GM21825 (cell line): ENCODE measurements around the gene NMT1.

Experiments used
- ATAC-seq: cut with Tn5 transposase; IDR thresholded peaks from one replicate; pipeline ENCODE4 v1.9.1; 2021; ENCODE audit warnings: mild to moderate bottlenecking, moderate library complexity; ENCODE audit not compliant: unreplicated experiment

NMT1 gene

DNA sequence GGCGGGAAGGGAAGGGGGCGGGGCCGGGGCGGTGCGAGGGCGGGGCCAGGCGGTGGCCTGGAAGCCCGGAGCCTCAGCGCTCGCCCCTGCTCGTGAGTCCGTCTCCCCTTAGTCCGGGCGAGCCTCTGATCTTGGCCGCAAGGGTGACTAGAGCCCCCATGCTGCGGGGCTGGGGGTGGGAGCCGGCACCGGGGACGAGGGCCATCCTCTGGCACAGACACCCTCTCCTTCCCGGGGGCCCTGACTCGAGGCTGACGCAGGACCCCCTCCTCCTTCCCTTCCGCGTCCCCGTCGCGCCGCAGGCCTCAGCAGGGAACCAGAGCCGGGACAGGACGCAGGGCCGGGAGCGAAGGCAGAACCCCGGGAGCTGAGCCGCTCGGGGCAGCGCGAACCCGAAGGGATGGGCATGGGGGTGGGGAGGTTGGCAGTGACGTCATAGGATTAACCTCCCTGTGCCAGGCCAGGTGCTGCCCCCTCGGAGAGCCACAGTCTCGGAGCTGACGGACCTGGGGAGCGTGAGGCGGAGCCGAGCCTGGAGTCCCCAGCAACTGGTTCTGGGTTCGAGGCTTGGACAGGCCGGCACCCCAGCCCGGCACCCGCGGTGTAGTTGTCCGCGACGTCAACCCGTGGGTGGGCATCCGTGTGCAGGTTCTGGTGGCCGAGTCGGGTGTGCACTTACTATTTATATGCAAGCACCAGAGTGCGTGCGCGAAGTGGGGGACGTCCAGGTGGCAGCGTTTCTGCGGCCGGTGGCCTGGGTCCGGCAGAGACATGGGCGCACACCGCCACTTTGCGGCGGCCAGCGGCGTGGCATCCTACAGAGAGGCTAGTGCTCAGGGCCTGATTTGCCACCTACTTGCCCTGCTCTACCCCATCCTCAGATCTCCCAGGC, 71.7 kb downstream of the NMT1 start:
- no peak for ATAC-seq

DNA sequence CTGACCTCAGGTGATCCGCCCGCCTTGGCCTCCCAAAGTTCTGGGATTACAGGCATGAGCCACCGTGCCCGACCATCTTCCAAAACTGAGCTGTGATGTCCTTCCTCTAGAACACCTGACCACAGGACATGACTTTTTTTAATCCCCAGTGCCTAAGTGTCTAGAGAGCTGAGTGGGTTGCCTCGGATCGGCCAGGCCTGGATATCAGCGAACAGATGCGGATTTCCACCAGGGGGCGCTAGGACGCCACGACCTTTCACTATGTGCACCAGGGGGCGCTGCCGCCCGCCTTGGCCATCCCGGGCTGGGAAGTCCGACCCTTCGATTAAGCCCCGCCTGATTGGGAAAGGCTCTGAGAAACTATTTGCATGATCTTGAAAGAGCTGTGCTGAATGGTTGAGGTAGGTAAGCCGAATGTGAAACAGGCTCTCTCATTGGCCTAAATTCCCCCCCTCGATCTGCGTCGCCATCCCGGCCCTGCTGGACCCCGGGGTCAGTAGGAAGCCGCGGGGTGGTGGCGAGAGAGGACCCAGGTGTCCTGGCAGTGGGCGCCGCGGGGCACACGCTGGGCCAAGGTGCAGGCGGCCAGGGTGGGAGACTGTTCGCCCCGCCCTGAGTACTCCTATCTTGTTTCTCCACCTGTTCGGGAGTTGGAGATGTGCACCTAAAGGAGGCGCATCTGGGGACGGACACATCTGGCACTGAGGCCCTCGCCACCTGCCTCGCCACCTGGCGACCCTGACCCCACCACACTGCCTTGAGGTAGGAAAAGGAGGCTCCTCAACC, 74.3 kb downstream of the NMT1 start, which contains the start of gene ACBD4:
Gene ACBD4 (plus strand): TSS at position 496 of the 786 bp plus-strand sequence. CDS start 458 bp downstream, outside the sequence.
- ATAC-seq: peak; percentile 69

DNA sequence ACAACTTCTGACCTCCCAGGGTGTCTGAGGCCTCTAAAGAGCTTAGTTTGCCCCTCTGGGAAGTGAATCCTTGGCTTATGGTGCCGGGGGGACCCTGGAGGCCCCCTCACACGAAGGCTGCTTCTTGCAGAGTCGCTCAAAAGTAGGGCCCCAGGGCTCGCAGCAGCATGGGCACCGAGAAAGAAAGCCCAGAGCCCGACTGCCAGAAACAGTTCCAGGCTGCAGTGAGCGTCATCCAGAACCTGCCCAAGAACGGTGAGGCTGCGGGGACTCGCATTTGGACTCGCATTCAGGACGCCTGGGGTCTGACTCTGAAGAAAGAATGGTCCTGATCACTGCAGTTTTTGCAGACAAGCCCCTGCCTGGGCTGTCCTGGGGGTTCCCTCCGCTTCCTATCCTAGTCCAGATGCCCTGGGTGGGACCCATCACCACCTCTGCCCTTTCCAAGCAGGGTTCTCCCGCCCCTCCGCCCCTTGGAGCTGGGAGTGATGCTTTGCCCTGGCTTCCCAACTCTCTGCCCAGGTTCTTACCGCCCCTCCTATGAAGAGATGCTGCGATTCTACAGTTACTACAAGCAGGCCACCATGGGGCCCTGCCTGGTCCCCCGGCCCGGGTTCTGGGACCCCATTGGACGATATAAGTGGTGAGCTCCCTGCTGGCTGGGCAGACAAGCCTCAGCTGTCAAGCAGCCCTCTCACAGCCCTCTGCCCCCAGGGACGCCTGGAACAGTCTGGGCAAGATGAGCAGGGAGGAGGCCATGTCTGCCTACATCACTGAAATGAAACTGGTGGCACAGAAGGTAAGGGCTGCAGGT, 75.1 kb downstream of the NMT1 start:
- ATAC-seq: no peak

DNA sequence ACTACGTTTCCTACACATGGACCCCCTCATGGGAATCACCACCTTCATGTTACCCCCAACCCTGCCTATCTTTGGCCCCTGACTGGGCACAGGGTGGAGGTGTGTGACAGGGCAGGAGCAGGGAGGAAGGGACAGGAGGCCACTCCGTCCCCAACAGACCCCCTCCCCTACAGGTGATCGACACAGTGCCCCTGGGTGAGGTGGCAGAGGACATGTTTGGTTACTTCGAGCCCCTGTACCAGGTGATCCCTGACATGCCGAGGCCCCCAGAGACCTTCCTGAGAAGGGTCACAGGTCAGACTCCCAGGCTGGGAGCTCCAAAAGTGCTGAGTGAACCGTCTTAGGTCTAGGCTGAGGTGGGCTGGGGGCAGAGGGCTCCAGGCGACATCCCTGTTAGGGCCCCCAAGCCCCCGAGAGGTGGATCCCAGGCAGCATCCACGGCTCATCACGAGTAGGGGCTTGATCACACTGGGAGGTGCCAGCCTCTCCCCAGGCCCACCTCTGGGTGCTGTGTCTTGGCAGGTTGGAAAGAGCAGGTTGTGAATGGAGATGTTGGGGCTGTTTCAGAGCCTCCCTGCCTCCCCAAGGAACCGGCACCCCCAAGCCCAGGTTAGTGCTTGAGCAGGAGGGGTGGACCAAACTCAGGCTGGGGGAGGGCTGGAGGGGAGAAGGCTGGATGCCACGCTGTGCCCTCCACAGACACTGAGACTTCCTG, 75.9 kb downstream of the NMT1 start:
- ATAC-seq: no peak

DNA sequence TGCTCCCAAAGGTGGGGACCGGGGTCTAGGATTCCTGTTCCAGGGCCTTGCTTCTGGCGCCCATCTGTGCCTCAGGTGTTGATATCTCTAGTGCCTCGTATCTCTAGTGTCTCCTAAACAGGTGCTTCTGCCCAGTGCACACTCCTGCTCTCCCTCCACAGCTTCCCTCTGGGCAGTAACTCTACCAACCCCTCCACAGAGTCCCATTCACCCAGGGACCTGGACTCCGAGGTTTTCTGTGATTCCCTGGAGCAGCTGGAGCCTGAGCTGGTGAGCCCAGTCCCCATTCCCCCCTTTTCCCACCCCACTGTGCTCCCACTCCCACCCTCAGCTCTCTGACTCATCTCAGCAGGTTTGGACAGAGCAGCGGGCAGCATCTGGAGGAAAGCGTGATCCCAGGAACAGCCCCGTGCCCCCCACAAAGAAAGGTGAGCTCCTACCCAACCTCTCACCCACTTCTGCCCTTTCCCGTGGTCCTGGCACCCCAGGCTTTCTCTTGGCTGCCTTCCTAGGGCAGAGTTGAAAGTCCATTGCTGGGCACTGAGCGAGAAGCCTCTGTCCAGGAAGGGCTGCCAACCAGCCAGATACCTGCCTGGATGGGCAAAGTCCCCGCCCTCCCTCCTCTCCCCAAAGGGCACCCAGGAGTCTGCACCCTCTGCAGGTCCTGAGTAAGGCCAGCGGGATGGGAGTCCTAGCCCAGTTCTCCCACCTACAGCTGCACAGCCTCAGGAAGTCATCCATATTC, 76.6 kb downstream of the NMT1 start:
- no peak for ATAC-seq

DNA sequence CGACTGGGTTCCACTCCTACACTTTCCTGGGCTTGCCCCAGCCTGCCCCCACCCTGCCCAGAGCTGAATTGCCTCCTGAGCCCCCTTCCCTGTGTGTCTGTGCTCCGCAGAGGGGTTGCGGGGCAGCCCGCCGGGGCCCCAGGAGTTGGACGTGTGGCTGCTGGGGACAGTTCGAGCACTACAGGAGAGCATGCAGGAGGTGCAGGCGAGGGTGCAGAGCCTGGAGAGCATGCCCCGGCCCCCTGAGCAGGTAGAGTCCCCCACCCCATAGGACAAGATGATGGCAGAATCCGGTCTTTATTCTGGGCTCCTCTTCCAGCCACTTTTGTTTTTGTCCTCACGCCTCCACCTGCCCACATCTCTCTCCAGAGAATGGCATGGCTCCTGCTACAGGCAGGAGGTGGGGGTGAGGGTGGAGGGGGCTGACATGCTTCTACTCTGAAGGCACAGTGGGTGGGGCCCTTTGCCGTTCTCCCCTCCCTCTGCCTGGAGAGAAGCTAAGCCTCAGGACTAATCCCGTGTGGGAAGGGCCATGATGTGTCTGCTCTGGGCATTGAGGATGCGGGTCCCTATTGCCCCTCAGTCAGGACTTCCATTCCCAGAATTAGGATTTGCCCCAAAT, 77.9 kb downstream of the NMT1 start:
- no peak for ATAC-seq

DNA sequence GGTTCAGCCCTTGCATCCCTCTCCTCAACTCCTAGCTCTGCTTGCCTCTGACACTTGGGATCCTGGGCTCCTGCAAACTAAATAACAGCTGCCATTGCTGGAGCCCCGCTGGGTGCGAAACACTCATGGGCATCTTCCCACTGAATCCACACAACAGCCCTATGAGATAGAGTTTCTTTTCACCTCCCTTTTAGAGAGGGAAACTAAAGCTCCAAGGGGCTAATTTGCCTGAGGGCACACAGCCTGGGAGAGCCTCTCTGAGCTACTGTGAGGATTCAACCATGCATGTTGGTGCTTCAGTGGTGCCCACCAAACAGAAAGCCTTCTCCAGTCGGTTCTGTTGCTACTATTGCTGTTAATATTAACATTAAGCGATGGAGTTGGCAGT, 78.4 kb downstream of the NMT1 start:
- no peak for ATAC-seq

DNA sequence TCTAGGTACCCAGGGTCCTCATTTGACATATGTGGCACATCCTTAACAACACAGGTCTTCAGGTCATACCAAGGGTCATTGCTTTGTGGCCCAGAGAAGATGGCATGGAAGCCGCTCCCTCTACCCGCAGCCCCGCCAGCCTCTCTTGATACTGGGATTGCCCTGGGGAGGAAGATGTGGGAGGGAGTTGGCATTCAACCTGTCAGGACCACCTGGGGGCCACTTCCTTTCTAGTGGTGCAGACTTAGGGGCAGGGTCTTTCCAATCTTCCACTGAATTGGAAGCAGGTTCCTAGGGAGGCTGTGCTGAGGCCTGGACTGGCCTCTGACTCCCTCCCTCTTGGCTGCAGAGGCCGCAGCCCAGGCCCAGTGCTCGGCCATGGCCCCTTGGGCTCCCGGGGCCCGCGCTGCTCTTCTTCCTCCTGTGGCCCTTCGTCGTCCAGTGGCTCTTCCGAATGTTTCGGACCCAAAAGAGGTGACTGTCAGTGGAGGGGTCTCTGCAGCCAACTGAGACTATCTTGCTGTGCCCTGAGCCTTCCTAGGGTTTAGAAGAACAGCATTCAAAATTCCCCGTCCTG, 82.1 kb downstream of the NMT1 start:
- no peak for ATAC-seq

DNA sequence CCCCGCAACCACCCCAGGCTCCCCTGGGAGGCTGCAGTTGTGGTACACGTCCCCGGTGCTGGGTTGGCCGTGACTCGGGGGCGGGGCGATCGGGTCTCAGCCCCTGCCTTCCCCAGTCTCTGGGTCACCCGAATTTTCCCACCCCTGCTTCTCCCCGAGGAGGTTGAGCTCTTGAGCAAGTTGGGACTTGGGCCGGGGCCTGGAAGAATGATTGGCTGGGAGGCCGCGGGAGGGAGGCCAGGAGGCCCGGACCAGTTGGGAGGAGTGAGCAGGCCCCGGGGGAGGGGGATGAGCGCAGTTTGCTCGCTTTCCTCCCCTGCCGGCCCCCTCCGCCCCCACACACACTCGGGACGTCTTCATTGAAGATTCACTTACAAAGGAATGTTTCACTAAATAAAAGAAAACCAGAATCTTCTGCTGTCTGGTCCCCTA, 82.7 kb downstream of the NMT1 start:
- ATAC-seq: no peak

DNA sequence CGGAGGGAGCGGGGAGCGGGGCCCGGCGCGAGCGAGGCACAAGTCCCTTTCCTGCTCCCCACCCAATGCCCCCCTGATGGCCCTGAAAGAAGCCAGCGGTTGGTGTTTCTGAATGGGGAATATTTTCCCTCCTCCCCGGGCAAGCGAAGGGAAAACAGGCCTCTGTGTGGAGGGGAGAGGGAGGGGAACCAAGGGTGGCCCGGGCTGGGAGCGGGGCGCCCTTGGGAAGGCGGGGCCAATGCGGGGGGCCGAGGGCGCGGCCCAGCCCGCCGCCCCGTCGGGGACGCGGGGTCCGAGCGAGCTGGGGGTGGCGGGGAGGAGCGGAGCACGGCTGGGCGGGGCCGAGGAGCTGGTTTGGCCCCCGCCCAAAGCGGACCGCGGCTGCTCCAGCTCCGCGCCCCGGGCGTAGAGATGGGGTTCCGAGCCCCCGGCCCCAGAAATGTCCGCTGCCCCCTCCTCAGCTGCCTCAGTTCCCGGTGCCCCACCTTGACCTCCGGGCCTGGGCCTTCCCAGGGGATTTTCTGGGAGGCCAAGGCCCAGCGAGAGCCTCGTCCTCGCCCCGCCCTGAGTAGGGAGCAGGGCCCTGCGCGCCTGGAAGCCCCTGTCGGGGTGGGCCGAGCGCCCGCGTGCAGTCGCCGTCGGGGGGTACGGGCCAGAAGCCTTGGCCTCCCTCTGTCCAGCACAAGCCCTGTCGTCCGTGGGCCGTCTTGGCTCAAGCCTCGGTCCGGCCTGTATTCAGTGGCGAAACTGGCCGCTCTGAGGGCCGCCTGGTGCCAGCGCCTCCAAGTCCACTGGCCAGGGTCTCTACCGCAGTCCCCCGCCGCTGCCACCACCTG, 83.3 kb downstream of the NMT1 start:
- no peak for ATAC-seq

DNA sequence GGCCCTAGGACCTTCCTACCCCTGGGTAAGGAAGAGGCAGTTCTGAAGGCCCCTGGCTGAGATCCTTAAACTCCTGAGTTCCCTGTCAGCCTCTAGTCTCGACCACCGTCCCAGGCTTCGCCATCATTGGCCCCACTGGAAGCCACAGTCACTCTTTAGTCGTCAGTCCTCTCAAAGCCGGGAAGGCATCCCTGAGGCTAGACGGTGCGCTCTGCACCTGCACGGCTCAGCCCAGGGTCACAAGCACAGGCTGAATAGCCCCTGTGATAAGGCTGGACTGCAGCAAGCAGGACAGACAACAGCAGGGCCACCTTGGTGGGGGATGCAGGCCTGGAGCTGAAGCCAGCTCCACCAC, 83.9 kb downstream of the NMT1 start:
- no peak for ATAC-seq

DNA sequence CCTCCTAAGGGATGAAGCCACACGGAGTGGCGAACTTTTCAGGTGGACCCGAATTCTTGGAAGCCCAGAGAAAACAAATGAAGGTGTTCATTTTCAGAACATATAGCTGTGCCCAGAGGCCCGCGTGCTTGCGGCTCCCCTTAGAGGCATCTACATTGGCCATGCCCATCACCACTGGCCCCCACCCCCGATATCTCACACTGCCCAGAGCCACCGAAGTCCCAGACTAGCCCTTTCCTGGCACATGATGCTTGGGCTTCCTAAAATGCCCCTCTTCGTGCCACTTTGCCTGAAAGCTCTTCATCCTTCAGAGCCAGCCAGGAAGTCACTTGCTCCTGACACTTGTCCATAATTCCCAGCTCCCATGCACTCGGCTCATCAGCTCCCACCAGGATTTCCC, 85.0 kb downstream of the NMT1 start:
- no peak for ATAC-seq

DNA sequence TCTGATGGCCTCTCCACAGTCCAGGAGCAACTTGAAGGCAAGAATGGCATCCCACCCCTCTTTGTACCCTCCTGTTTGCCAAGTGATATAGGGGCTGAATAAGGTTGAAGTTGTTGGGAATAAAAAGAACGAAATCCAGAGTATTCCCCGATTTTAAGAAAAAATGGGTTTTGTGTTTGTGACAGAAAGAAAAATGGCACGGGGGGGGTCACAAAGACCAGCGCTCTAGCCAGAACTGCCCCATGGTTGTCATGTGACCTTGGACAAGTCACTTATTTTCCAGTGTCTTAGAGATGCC, 85.4 kb downstream of the NMT1 start:
- ATAC-seq: no peak

DNA sequence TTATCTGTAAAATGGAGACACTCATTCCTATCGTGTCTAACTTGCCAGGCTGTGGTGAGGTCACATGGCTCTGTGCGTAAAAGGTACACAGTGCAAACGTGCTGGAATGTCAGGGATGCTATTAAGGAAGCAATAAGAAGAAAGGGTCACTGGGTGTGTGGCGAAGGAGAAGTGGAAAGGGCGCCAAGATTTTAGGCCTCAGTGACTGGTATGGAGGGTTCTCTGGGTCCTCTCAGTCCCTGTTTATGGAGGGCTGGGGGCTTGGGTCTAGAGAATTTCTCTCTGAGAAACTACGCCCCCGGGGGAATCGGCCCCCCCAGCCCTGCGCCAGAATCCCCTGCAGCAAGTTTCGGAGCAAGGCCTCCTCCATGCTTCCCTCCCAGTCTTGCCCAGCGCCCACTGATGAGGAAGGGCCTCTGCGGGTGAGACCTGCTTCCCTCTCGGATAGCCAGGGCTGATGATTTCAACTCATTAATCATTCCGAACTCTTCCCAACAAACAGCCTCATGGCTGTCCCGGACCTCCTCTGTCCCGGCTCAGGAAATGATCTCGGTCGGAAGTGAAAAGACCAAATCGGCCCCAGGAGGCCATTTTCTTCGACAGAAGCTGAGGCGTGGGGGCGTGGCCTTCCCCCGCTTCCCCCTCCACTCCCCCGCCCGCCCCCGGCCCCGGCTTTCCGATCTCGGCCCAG, 85.9 kb downstream of the NMT1 start:
- no peak for ATAC-seq

DNA sequence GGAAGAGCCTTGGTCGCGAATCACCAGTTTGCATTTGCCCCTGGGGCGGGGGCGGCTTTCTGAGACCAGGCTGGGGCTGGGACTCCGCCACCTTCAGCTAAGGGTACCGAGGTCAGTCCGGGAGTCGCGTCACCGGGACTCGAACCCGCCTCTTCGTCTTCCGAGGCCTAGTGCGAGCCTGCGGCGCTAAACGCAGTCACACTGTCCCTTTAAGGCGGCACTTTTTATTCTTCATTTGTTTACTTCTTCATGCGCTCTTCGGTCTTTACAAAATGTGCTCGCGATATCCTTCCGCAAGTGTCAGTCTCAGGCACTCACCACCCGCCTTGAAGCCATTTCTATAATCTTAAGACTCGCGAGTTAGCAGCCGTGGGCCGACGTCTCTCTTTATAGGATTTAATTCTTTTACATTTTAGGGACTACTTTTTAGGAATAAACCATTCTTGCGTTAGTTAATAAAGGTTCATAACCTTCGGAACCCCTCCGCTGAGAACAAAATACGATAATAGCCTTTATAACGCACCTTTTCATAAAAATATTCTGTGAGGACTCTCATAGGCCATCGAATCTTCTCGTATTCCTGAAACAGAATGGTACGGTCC, 86.6 kb downstream of the NMT1 start:
- ATAC-seq: no peak

DNA sequence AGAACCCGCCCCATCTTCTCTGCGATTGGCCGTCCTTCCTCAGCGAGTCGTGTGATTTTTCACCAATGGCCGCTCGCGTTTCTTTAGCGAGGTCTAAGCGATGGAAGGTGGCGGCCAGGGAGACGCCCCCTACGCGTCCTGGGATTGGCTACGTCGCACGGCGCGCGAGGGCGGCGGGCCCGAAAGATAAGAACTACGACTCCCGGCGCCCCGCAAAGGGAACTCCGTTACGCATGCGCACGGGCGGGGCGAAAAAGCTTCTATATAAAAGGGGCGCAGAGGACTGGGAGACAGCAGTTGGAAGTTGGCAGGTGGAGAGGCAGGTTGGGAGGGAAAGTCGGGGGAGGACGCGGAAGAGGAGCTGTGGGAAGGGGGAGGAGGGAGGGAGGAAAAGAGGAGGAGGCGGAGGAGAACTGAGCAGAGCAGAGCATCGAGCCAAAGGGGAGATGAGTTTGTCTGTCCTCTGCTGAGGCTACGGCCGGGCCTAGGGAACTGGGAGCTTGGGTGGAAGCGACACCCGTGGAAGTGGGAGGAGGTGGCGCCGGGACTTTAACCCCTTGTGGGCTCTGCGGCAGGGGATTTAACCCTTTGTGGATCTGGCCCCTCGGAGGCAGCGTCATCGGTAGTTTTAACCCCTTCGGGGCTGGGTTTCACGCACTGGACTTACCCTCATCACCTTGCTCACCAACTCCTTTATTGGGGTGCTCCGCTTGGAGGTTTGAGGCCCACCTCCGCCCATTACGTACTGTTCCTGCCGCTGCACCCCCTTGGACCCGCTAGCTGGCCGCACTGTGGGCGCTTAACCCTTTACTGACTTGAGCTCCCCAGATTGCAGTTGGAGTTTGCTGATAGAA, 87.3 kb downstream of the NMT1 start, which contains the start of gene HEXIM1:
Gene HEXIM1 (plus strand): TSS at position 293 of the 854 bp plus-strand sequence. CDS start 716 bp downstream, outside the sequence.
- peak; percentile 65 for ATAC-seq
